GM18861 (cell line): Measurements from ENCODE around the gene CRELD2.

Source experiments
- ATAC-seq: cut with Tn5 transposase; IDR thresholded peaks from one replicate; pipeline ENCODE4 v1.9.1; 2021; ENCODE audit not compliant: unreplicated experiment

Gene CRELD2

DNA sequence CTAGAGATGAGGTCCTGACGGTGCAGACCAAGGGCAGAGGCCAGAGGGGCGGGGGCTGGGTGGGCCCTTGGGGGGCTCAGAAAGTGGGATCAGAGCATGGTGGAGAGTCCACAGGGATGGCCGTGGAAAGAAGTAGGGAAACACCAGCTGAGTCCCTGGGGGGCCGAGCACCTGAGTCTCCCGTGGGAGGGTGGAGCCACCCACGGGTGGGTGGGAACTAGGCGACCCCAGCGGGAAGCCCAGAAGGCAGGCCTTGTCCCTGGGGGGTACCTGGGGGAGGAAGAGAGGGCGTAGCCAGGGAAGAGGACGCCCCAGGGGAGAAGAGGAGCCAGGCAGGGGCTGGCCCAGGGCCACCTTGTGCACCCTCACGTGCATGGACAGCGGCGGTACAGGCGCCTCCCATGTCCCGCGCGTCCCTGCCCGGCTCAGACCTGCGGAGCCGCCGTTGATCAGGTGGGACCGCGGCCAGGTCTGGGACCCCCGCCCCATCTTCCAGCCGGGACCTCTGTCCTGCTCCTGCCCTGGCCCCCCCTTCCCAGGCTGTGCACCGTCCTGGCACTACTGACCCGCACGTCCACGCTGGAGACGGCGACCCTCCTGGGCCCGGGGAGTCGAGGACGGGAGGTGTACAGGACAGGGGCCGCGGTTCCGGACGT, 10.2 kb downstream of the CRELD2 start:
- ATAC-seq, result no peak

- ATAC-seq, result no peak
These were observed 11.0 kb downstream of the CRELD2 start for GRCh38 chr22:49929211-49929979.

DNA sequence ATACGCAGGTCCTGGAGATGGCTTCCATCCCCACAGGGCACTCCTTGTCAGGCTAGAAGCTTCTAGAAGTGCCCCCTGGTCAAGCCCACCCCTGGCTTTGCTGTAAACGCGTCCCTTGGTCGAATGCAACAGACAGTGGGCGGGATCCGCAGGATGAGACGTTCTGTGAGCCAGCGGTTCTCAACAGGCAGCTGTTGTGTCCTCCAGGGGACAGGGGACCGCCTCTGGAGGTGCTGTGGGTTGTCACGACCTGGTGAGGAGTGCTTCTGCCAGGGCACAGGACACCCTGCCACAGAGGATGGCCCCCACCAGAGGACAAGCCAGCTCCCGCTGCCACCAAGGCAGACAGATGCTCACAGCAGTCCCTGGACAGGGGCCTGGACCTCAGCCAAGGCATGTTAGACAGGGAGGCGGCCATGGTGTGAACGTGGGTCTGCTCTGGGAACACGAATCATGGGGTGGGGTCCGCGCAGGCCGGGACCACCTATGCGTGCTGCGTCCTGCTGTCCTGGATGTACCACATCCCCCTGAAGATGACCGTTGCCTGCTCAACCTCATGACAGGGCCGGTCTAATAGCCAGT, 11.7 kb downstream of the CRELD2 start:
- no peak for ATAC-seq

DNA sequence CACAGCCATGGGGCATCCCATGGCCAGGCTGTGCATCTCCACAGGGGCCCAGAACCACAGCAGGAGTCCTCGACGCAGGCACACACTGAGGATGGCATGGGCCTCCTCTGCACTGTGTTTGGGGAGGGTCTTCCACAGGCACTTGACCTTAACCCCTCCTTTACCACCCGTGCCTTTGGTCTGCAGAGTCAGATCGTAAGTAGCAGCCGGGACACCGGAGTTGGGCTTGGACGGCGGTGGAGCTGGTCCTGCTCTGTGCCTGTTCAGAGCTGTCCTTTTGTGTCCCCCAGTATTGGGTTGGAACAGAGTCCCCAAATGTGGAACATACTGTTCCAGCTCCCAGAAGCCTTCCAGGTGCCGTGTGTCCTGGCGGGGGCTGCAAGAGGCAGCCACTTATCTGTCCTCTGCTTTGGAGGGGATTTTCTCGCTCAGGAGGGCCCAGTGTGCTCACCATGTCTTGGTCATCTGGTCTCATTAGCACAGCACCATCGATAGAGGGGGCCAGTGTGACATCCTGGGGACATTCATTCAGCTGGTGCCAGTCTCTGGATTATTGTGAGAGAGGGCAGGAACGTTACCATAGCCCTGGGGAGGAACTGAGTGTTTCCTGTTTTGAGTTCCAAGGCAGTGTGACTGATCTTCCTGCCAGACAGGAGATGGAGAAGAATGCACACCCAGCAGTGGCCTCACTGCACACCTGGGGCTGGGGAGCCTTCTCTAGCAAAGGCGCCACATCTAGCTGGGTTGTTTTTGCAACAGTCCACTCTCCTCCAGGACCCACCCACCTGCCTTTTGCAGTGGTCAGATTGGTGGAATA, 12.4 kb downstream of the CRELD2 start:
- ATAC-seq, result peak; percentile 31

GRCh38 chr22:49933236-49934159, 15.1 kb downstream of the CRELD2 start:
- ATAC-seq, result no peak

- no peak for ATAC-seq
These were observed 15.9 kb downstream of the CRELD2 start for GRCh38 chr22:49934160-49934890.

- ATAC-seq, result no peak
These were observed 16.6 kb downstream of the CRELD2 start for GRCh38 chr22:49934891-49935557.

DNA sequence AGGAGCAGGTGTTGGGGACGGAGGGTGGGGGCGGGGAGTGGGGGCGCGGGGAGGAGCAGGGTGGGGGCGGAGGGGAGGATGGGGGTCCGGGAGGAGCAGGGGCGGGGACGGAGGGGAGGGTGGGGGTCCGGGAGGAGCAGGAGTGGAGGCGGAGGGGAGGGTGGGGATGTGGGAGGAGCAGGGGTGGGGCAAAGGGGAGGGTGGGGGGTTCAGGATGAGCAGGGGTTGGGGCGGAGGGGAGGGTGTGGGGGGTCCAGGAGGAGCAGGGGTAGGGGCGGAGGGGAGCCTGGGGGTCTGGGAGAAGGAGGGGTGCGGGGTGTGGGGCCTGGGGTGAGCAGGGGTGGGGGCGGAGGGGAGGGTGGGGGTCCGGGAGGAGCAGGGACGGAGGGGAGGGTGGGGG, 17.1 kb downstream of the CRELD2 start:
- ATAC-seq, result no peak

GRCh38 chr22:49936018-49936972, 17.9 kb downstream of the CRELD2 start:
- ATAC-seq, result peak; percentile 64

GRCh38 chr22:49936973-49937757, 18.7 kb downstream of the CRELD2 start:
- ATAC-seq, result no peak

- ATAC-seq, result no peak
These were observed 19.5 kb downstream of the CRELD2 start for GRCh38 chr22:49937758-49938564.

- no peak for ATAC-seq
These were observed 20.2 kb downstream of the CRELD2 start for GRCh38 chr22:49938565-49939136.

- no peak for ATAC-seq
These were observed 23.3 kb downstream of the CRELD2 start for GRCh38 chr22:49941507-49942316.

DNA sequence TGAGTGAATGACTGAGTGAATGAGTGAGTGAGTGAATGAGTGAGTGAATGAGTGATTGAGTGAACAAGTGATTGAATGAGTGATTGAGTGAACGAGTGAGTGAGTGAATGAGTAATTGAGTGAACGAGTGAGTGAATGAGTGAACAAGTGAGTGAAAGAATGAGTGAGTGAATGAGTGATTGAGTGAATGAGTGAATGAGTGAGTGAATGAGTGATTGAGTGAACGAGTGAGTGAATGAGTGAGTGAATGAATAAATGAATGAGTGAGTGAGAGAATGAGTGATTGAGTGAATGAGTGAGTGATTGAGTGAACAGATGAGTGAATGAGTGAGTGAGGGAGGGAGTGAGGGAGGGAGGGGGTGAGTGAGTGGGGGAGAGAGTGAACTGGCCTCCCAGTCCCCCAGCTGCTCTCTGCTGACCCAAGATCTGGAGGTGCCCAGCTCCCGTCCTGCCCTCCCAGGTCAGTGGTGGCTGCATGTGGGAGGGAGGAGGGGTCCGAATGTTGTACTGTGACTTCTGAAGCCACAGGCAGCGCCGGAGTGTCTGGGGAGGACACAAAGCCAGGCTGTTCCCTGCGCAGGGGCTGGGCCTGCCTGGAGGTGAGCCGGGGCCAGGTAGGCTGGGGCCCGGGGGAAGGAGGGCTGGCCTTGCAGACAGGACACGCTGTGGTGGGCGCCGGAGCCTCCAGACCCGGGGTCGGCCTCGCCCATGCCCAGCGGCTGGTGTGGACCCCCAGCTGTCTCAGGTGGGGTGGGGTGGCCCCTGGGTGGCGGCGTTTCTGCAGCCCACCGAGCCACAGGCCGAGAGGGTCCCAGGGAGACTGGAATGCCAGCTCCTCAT, 24.4 kb downstream of the CRELD2 start:
- ATAC-seq, result no peak
